ENCODE measurements around the gene DYNC2I2. TPM values are rescaled to one million over a fixed set of nuclear protein-coding genes. Genes with fewer than 3 reads are reported as not detected.
"Not testable (repeated sequence)": the region's sequence is repeated elsewhere in the genome, so short reads cannot be mapped to it uniquely, and the experiment has no call there.

DYNC2I2 gene
- polyA plus RNA-seq, 12 donors: 32.4 to 47.0 (median 39.0) TPM; not detected in 1

DNA sequence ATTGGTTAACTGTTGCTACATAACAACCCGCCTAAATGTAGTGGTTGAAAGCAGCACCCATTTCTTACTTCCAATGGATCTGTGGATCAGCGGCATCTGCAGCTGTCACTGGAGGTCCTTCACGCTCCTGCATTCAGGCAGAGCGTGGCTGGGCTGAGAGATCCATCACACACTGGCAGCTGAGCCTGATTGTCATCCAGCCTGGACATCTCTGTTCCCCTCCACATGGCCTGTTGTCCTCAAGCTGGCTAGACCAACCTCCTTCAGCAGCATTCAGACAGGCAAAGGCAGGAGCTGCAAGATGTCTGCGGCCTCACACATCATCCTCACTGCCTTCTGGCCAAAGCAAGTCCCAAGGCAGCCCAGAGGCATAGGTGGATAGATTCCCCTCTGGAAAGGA lies 36.9 kb downstream of the DYNC2I2 start:
- no peak for DNase-seq

DNA sequence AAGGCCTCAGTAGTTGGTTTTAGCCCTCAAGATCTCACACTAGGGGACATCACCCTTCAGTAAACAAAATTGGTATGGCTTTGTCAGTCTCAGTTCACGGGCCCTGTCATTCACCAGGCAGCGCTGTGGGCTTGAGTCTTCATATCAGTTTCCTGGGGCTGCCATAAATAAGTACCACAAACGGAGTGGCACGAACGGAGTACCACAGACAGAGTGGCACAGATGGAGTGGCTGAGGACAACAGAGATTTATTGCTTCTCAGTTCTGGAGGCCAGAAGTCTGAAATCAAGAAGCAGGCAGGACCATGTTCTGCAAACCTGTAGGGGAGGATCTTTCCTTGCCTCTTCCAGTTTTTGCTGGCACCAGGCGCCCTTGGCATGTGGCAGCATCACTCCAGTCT lies 37.5 kb downstream of the DYNC2I2 start:
- no peak for DNase-seq

DNA sequence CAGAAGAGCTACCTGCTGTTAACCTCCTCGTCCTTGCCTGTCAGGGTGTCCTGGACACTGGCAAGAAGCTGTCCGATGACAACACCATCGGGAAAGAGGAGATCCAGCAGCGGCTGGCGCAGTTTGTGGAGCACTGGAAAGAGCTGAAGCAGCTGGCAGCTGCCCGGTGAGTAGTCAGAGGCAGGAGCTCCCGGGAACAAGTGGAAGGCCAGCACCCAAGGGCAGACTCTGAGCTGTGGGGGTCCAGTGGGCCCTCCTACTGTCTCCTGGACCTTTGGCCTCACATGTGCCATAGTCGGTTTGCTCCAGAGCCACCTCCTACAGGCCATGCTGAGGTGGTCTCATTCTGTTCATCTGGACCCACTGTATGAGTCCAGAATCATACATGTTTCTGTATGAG lies 38.7 kb downstream of the DYNC2I2 start:
- no peak for DNase-seq

DNA sequence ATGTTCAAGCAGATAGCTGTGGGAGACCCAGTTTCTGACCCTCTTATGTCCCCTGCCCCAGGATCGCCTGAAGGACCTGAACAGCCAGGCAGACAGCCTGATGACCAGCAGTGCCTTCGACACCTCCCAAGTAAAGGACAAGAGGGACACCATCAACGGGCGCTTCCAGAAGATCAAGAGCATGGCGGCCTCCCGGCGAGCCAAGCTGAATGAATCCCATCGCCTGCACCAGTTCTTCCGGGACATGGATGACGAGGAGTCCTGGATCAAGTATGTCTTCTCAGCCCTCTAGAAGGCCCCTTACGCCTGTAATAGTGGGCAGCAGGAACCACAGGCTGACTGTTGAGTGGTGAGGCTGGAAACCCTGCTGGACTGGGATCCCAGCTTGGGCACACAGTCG lies 41.1 kb downstream of the DYNC2I2 start:
- DNase-seq: no peak

DNA sequence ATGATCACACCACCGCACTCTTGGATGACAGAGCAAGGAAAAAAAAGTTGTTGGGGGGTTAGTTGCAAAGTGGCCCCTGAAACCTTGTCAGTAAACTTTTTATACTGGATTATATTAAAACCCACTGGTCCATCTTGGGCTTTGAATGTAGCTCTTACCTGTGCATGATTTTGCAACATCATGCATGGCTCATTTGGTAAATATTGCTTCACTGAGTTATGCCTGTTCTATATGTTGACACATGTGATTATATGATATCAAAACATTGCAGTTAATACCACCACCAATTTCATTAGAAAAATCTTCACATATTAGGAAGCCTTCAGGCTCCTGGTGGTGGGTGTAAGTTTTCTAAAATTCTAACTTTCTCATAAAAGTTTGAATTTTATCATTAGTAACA lies 41.9 kb downstream of the DYNC2I2 start:
- DNase-seq: no peak

DNA sequence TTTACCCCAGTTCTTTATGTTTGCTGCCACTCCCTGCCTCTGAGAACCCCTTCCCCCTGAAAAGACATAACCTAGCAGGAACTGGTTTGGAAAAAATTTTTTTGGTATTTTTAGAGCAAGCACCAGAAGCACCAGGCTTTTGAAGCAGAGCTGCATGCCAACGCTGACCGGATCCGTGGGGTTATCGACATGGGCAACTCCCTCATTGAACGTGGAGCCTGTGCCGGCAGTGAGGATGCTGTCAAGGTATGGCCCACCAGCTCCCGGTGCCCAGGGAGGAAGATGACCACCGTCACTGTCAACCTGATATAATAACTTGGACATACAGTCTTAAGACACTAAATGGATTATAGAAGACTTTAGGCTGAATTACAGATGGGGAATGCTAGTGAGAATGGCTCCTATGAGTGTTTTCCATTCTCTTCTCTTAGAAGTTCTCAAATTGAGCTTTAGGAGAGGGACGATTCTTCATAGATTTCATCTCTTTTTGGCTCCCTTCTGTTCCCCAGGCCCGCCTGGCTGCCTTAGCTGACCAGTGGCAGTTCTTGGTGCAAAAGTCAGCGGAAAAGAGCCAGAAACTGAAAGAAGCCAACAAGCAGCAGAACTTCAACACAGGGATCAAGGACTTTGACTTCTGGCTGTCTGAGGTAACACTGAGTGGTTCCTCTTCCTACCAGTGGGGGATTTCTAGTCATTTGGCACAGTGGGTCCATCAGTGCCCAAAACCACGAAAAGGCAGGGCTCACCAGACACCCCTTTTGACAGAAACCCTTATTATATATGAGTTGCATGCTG lies 44.9 kb downstream of the DYNC2I2 start:
- DNase-seq: no peak

DNA sequence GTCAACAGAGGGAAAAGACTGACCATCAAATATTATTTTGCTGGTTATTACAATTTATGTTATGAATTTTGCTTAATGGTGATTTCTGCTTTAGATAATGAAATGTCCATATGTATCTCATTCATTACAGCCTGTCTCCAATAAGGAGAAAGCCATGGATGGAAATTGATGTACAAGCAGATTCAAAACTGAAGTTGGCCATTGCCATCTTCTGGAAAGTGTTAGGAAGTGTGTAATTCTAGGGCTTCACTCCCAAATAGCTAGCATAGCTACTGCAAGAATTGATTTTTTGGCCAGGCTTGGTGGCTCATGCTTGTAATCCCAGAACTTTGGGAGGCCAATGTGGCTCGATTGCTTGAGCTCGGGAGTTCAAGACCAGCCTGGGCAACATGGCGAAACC lies 45.8 kb downstream of the DYNC2I2 start:
- DNase-seq: no peak

DNA sequence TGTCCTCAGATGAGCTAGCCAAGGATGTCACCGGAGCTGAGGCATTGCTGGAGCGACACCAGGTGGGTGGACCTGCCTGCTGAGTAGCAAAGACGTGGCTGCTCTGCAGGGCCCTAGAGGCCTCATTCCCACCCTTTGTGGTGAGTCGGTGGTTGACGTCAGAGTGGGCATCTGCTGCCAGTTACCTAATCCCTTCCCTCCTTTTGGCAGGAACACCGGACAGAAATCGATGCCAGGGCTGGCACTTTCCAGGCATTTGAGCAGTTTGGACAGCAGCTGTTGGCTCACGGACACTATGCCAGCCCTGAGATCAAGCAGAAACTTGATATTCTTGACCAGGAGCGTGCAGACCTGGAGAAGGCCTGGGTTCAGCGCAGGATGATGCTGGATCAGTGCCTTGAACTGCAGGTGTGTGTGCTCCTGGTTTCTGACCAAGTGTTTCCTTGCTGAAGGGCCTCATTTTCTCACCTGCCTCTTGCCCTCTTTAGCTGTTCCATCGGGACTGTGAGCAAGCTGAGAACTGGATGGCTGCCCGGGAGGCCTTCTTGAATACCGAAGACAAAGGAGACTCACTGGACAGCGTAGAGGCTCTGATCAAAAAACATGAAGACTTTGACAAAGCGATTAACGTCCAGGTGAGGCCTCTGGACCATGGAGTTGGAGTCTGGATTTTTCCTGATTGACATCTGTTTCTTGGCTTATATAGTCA lies 48.9 kb downstream of the DYNC2I2 start:
- DNase-seq: peak; percentile 66

DNA sequence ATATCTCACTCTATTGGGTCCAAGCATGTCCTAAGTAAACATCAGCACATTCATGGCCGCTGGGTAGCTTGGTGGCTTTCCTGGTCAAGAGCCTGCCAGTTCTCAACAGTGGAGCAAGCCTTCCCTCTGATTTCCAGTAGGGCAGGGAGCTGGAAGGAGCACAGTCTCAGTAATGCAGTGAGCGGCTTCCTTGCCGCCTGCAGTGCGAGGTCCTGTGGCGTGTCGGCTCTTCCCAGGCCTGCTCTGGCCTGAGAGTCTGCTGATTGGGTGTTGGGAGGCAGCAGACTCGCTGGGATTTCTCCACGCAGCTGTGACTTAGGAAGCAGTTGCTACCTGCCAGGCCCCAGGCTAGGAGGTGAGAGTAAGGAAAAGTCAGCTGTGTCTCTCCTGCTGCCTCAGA lies 53.0 kb downstream of the DYNC2I2 start:
- no peak for DNase-seq

DNA sequence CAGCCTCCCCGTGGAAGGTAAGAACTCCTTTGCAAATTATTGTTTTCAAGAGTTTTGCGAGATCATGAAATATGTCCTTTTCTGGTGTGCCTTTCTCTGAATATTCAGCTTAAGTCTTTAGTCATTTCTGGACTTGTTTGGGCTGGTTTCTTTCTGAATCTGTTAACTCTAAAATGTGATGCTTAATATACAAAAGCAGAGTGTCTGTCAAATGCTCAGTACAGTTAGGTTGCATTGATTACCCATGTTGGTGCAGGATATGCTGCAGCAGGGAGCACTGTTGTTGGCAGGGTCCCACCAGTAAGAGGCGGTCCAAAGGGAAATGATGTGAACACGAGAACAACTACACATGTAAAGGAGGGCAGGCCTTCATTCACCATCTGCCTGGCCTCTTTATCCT lies 56.5 kb downstream of the DYNC2I2 start:
- DNase-seq: no peak

DNA sequence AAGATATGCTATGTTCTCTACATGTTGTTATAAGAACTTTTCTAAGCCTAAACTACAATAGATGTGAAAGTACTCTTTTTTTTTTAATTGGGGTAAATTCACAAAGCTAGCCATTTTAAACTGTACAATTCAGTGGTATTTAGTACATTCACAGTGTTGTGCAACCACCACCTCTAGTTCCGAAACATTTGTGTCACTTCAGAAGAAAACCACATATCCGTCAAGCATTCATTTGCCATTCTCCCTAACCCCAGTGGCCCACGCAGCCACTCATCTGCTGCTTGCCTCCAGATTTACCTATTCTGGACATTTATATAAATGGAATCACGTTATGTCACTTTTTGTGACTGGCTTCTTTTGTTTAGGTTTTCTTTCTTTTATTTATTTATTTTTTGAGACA lies 61.2 kb downstream of the DYNC2I2 start:
- DNase-seq: no peak

DNA sequence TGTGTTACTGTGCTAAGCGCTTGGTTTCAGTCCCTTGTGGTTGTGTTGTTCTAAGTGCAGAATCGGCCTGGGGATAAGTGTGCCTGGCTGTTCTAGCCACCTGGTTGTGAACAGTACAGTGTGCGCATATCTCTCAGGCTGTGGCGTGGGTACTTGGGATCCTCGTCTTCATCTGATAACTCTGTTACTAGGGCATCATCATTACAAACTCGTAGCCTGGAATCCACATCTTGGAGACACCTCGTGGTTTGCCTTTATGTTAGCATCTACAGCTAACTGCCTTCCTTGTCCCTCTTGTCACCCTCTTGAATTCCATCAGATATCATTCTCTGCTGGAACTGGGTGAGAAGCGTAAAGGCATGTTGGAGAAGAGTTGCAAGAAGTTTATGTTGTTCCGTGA lies 62.8 kb downstream of the DYNC2I2 start:
- no peak for DNase-seq

DNA sequence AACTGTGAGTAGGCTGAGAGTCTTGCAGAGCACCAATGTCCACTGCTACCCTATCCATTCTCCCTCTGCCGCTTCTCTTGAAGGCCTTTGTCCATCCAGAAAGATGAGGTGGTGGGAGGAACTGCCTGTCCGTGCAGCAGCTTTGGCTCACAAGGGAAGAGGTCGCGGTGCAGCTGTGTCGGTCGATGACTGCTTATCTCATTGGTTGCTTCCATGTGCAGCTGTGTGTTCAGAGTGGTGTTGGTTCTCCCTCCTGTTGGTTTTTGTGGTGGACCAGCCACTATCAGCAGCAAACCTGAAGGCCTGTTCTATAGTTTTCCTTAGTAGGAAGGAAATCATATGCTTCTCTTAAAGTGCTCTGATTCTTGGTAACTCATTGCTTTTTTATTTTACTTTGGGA lies 63.6 kb downstream of the DYNC2I2 start:
- no peak for DNase-seq

DNA sequence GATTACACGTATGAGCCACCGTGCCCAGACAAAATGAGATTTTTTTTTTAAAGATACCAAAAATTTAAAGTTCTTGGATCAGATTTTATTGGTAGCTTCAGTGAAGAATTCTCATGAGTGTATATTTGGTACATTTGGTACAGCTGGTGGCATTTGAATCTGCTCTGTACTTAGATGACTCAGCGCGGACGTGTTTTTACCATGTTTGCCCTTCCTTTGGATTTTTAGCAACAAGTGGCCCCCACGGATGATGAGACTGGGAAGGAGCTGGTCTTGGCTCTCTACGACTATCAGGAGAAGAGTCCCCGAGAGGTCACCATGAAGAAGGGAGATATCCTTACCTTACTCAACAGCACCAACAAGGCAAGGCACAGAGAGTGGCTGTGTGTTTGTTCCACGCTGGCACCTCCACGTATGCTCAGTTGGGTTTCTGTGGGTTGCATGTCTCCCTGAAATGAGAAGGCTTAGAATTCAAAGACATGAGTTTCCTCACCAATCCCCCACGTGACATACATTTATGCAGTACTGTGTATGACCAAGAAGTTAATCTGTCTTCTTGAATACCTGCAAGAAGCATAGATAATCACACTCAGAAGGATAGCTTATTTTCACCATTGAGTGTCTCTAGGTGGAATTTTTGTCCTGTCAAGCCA lies 67.9 kb downstream of the DYNC2I2 start:
- no peak for DNase-seq

DNA sequence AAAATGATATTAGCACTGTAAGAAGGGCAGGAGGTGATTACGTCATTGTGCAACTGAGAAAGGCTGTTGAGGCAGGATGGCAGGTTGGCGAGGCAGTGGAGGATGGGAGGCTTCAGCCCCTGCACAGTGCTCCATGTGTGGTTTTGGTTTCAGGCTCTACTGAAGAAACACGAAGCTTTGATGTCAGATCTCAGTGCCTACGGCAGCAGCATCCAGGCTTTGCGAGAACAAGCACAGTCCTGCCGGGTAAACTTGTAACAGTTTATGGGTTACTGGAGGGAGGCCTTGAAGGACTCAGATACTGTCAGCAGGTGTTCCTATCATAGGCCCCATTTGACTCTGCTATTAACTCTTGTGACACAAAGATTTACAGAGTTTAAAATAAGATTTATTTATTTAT lies 69.2 kb downstream of the DYNC2I2 start:
- DNase-seq: no peak

DNA sequence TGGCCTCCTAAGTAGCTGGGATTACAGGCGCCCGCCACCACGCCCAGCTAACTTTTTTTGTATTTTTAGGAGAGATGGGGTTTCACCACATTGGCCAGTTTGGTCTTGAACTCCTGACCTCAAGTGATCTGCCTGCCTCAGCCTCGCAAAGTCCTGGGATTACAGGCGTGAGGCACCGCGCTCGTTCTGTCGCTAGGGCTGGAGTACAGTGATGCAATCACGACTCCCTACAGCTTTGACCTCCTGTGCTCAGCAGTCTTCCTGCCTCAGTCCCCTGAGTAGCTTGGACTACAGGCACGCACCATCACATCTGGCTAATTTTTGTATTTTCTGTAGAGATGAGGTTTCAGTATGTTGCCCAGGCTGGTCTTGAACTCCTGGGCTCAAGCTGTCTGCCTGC lies 69.7 kb downstream of the DYNC2I2 start:
- not testable (repeated sequence) for DNase-seq

DNA sequence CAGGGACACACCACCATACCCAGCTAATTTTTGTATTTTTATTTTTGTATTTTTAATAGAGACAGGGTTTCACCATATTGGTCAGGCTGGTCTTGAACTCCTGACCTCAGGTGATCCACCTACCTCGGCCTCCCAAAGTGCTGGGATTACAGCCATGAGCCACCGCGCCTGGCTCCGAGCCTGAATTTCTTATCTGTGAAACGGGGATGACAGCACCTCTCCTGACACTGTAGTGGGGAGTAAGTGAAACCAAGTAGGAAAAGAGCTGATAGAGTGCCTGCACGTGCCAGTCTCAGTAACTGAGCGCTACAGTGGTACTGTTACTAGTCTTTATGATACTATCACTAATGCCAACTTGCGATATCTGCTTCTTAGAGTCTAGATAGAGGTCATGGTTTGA lies 71.5 kb downstream of the DYNC2I2 start:
- DNase-seq: not testable (repeated sequence)

Other genes with a start within 250 kb of the DYNC2I2 start
- 100 to 1,000 TPM in 4 of 12 donors, 10 to 100 TPM in 7, not detected in 1; 79.6 to 112 (median 87.6) TPM for gene CERCAM, start 236.0 kb downstream of the DYNC2I2 start, polyA plus RNA-seq (ENCODE audit: insufficient read length in 12 of 12)
- 10 to 100 TPM in 11 of 12 donors, not detected in 1; 20.9 to 52.4 (median 26.8) TPM for gene ODF2, start 200.8 kb downstream of the DYNC2I2 start, polyA plus RNA-seq (ENCODE audit: insufficient read length in 12 of 12)
- gene GLE1, start 152.1 kb downstream of the DYNC2I2 start, polyA plus RNA-seq (ENCODE audit: insufficient read length in 12 of 12): 10 to 100 TPM in 11 of 12 donors, not detected in 1; 18.3 to 23.8 (median 21.1) TPM
- gene SPTAN1, start 104.3 kb downstream of the DYNC2I2 start, polyA plus RNA-seq (ENCODE audit: insufficient read length in 12 of 12): 100 to 1,000 TPM; 222 to 770 (median 291) TPM
- gene SET, start 32.4 kb upstream of the DYNC2I2 start, polyA plus RNA-seq (ENCODE audit: insufficient read length in 12 of 12): 1,000 to 10,000 TPM in 1 of 12 donors, 100 to 1,000 TPM in 11; 269 to 6,798 (median 356) TPM
- gene PKN3, start 45.7 kb upstream of the DYNC2I2 start, polyA plus RNA-seq (ENCODE audit: insufficient read length in 12 of 12): 10 to 100 TPM in 1 of 12 donors, 1 to 10 TPM in 10, not detected in 1; 6.3 to 16.6 (median 8.1) TPM
- 10 to 100 TPM in 1 of 12 donors, 1 to 10 TPM in 10, not detected in 1; 4.4 to 10.8 (median 5.6) TPM for gene ZDHHC12, start 67.3 kb upstream of the DYNC2I2 start, polyA plus RNA-seq (ENCODE audit: insufficient read length in 12 of 12)
- 10 to 100 TPM in 11 of 12 donors, not detected in 1; 27.6 to 45.8 (median 30.8) TPM for gene ZER1, start 115.1 kb upstream of the DYNC2I2 start, polyA plus RNA-seq (ENCODE audit: insufficient read length in 12 of 12)
- 10 to 100 TPM in 11 of 12 donors, not detected in 1; 24.0 to 43.9 (median 36.9) TPM for gene TBC1D13, start 130.4 kb upstream of the DYNC2I2 start, polyA plus RNA-seq (ENCODE audit: insufficient read length in 12 of 12)
- 10 to 100 TPM in 8 of 12 donors, 1 to 10 TPM in 2, not detected in 2; 7.0 to 23.3 (median 13.3) TPM for gene ENDOG, start 161.7 kb upstream of the DYNC2I2 start, polyA plus RNA-seq (ENCODE audit: insufficient read length in 12 of 12)
- gene SPOUT1, start 172.9 kb upstream of the DYNC2I2 start, polyA plus RNA-seq (ENCODE audit: insufficient read length in 12 of 12): 10 to 100 TPM in 11 of 12 donors, not detected in 1; 18.4 to 29.3 (median 26.7) TPM
- 1 to 10 TPM in 10 of 12 donors, not detected in 2; 4.0 to 7.5 (median 5.3) TPM for gene KYAT1, start 225.1 kb upstream of the DYNC2I2 start, polyA plus RNA-seq (ENCODE audit: insufficient read length in 12 of 12)
- gene LRRC8A, start 225.3 kb upstream of the DYNC2I2 start, polyA plus RNA-seq (ENCODE audit: insufficient read length in 12 of 12): 10 to 100 TPM in 11 of 12 donors, not detected in 1; 15.2 to 24.4 (median 21.5) TPM